Mesenteric fat pad (tissue), 1 donor: ENCODE measurements around the gene SURF6. TPM values are rescaled to one million over a fixed set of nuclear protein-coding genes. Genes with fewer than 3 reads are reported as not detected.
A peak's percentile ranks its signal among the peaks of the same experiment; 100 is the strongest.

Experiments
- DNase-seq: peaks from one replicate; pipeline ENCODE4 v3.0.0-alpha.2; 2020; ENCODE audit warnings: low spot score
- total RNA-seq: library from RNA; stranded (reverse); fragmentation: NEBNext Ultra II Directional; extraction: Animal tissue kit (Norgen Biotek cat#: 25700); gene quantifications from one replicate; pipeline ENCODE4 v1.2.1, GENCODE V29; 2021
- donor health status: DM: yes; HTN: yes; CAD: no.

The SURF6 gene
- total RNA-seq, 1 donor from 2014 or later: 15.8 TPM

DNA sequence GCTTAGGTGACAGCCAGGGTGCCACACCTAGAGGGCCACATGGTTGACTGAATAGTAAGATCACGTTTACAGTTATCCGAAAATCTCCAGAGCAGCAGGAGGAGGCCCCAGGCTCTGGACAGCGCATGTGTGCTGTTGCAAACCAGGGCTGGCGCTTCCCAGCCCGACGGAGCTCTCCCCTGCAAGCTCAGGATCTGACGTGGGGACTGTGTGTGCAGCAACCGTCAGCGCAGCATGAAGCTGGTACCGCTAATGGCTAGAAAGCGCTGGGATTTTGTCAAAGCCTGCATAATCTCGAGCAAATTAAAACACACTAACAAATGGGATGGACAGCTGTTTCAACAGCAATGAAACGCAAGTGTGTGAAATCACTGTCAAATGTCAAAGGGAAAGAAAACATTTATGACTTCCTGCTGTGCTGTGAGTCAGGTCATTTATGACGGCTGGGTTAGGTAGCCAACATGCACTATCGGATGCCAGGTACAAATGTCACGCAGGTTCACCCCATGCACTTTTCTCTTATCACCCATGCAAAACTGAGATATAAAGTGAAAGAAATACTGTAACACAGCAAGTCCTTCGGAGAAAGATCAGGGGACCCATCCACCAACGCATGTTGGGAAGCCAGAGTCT, 32.4 kb upstream of the SURF6 start:
- DNase-seq: no peak

DNA sequence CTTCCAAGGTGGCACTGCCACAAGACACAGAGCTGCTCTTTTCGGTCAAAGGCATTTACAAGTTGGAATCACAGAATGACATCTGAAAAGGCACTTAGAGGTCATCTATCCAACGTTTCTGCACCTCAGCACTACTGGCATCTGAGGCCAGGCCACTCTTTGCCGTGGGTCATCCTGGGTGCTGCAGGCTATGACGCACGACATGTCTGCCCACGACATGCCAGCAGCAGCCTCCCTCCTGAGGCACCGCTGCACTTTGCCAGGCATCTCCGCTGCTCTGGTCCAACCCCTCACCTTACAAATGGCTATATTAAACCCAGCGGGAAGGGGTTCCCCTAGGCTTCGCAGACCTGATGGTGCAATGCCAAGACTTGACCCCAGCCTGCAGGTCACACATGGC, 31.8 kb upstream of the SURF6 start:
- no peak for DNase-seq

DNA sequence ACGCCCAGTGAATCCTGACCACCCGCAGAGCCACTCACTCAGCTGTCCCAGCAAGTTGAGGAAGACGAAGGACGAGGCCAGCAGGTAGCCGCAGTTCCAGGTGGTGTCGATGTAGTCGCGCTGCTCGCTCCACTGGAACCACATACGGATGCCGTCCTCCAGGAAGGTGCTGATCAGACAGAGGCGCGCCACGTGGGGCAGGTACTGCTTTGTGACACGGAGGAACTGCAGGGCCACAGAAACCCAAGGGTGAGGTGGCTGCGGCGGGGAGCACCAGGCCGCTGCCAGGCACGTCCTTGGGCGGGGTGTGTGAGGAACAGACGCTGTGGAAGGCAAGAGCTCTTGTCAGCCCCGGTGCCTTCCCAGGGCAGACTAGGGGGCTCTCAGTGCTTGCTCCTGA, 31.2 kb upstream of the SURF6 start:
- DNase-seq: peak; percentile 81

DNA sequence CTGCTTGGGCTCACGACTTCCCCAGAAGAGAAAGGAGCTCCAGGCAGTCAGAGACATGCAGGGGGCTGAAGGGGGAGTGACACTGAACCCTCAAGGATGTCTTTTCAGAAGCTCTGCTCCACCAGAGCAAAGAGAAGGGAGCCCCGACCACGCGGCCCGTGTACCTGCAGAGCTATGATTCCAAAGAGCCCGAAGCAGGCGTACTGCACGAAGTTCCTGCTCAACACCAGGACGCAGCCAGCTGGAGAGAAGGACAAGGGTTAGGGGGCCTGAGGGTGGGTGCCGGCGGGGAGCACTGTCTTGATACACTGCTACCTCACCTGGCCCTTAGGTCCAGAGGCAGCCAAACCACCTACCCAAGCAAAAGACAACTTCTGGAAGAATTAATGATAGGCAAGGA, 30.4 kb upstream of the SURF6 start:
- DNase-seq: peak; percentile 86

DNA sequence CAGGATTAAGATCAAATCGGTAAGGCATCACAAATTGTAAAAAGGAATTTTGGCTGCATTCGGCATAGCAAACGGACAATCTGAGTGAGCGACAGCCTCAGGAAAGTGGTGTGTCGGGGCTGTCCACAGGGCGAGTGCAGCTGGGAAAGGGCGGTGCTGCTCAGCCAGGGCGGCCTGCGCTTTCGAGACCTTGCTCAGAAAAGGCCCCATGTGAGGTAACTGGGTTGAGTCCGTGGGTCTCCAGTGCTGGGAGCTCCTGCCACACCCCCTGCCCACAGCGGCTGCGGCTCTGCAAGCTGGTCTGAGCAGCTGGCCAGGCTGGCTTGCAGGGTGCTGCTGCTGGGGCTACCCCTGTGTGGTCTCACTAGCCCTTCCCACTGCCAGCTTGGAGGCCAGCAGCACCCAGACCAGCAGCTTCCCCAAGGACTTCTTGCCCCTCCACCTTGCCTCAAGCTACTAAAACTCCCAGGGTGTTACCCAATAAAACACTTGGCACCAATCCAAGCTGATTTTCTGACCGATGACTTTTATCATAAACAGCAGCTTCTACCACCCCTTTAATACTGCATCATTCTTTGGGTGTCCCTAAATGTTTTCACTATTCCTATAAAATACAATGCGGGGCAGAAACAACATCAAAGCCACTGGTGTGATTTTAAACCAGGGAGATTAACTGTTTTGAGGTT, 26.5 kb upstream of the SURF6 start:
- no peak for DNase-seq

DNA sequence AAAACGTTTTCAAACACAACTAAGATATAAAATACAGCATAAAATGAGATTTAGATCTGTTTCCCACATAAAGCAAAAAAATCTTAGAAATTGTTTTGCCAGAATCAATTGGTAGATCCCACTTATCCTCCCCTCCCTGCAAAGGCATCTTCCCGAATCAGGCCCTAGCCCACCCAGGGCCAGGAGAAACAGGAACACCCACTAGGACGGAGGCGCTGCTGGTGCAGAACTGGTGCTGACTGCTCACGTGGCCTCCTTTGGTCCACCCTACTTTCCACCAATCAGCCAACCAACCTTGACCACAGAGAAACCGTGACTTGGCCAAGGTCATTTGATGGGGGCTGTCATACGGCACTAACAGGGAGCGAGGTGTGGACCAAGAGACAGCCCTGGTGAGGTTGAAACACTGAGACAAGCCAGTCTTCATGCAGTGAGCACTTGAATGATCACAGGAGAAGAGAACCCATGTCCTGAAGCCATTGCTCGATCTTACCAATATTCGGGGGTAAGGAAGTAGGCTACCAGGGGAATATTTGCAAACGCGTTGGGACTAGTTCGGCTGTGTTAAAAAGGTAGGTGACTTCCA, 25.6 kb upstream of the SURF6 start:
- DNase-seq: no peak

DNA sequence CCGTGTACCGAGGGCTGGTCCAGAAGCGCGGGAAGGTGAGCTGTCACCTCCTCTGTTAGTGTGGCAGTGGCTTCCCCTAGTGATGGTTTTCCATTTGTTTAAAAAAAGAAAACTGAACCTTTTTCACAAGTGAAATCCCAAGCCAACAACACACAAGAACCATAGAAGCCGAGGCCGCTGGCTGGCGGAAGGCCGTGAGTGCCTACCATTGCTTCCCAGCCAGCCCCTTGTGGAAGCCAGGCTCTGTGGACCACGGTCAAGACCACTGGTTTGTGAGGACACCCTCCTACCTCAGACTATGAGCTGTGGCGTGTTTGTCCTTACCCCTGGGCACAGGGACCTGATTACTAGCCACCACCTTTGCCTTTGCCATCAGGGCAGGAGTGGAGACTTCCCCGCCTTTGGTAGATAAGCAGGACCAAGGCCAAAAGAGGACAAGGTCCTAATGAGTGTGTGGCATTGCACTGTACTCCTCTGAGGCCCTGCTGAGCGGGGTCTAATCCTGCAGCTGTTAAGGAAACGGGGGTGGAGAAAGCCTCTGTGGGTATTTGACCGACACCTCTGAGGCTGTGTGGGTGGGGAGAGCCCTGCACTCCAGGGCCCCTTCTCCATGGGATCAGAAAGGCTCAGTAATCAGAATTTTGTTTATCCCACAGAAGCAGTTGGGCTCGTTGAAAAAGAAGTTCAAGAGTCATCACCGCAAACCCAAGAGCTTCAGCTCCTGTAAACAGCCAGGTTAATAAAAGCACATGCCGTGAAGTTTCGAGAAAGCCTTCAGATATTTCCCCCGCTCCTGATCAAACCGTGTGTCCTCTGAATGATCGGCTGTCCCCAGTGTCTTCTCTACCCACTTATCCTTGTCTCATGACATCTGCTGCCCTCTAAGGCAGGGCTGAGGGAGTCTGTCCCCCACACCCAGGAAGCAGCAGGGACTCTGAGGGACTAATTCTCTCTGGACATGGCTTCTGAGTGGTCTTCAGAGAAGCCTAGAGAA, 24.7 kb upstream of the SURF6 start:
- no peak for DNase-seq

DNA sequence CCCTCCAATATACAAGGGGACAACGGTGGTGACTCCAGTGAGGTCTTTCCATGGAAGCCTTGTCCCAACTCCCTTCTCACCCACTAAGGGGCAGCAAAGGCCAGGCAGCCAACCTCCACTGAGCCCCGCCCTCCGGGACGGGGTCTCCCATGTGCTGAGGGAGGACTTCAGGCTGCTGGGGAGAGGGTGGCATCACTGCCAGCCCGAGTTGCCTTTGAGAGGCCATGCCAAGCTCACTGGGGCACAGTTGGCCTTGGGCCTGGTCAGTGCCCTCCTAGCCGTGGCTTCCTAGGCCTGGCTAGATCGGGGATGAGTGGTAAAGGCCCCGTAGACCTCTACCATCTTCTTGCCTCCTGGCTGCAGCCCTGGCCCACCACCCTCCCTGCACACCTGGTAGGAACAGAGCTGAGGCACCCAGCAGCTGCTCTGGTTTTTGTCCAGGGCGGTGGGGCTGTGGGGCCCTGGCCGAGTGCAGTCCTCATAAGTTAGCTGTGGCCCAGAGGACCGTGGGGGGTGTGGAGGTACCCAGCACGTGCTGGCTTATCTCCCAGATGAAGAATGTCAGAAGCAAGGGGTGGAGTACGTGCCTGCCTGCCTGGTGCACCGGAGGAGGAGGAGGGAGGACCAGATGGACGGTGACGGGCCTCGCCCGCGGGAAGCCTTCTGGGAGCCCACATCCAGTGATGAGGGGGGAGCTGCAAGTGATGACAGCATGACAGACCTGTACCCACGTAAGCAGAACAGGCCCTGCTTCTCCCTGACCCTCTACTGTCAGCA, 23.6 kb upstream of the SURF6 start:
- DNase-seq: peak; percentile 85

DNA sequence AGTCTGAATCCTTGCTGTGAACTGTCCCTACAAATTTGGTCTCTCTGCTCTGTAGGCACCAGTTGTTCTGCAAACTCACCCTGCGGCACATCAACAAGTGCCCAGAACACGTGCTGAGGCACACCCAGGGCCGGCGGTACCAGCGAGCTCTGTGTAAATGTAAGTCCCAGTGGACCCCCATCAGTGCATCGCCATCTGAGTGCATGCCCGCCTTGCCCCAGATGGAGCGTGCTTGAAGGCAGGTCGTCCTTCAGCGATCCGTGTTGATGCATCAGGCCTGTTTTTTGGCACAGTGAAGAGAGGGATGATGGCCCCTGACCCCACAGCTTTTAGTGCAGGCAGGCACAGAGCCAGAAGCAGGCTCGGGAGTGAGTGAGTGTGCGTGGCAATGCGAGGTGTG, 21.7 kb upstream of the SURF6 start:
- no peak for DNase-seq

DNA sequence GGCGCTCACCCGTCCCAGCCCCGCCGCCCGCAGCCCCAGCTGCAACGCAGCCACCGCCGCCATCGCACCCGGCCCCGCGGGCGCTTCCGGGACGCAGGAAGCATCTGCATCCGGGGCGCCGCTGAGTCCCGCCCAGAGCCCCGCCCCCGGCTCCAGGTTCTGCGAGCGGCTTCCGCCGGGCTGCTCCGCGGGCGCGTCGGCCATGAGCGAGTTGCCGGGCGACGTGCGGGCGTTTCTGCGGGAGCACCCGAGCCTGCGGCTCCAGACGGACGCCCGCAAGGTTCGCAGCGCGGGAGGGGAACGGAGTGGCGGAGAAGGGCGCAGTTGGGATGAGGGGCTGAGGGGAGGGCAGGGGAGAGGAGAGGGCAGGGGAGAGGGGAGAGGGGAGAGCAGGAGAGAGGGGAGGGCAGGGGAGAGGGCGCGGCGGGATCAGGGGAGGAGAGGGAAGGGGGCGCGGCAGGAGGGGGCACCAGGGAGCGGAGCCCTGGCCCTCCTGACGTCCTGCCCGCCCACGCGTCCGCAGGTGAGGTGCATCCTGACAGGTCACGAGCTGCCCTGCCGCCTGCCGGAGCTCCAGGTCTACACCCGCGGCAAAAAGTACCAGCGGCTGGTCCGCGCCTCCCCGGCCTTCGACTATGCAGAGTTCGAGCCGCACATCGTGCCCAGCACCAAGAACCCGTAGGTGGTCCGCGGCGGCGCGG, 20.6 kb upstream of the SURF6 start, which contains the start of the genes SURF1 and SURF2:
SURF1 (minus strand) TSS at position 97 of the 701 bp plus-strand sequence; CDS start at position 63, 34 bp downstream.
SURF2 (plus strand) TSS at position 160 of the 701 bp plus-strand sequence; CDS start at position 203, 43 bp downstream.
- peak; percentile 94 for DNase-seq

DNA sequence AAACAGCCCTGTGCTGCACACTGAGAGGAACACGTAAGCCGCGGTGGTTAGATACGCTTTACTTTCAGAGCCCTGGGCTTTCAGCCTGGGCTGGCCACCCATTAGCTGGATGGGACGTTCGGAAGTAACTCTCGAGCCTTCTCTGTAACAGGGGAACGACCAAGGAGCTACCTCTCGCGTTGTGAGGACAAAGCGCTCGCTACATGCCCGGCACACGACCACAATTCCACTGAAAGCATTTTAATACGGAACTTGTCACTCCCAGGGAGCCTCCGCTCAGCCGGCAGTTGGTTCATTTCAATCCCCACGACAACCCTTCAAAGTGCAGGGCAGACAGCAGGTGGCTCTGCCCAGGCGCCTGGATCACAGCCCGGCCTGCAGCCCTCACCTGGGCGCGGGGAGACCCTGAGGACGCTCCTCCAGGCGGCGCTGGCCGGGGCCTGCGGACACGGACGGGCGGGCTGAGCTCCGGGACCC, 19.9 kb upstream of the SURF6 start:
- no peak for DNase-seq

DNA sequence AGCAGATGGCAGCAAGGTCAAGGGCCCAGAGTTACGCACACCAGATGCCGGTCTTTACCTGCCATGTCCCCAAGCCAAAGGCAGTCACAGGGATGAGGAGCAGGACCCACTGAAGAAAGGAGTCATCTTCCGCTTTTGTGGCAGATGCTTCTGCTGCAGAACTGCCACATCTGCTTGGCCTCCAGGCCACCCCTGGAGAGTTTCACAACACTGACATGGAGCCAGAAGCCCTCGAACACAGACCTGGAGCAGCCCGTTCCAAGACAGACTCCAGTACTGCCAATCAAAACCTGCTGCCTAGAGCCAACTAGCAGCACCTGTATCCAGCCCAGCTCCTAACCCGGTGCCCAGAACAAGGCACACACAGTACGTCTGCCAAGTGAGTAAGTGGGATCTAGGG, 18.8 kb upstream of the SURF6 start:
- DNase-seq: no peak

DNA sequence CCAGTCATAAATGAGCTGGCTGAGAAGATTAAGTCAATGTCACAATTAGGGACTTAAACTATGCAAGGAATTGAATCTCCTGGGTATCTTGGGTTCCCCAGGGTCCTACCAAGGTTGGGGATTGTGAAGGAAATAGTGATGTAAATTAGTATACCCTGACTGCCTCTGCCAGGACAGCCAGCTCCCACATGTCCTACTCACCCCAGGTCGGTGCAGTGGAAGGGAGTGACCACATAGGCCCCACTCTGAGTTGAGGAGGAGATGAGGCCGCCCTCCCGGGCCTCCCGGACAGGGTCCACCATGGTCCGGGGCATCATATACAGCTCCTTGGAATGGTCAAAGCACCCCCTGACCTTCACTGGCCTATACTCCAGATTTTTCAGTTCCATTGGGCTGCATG, 17.6 kb upstream of the SURF6 start:
- DNase-seq: no peak

DNA sequence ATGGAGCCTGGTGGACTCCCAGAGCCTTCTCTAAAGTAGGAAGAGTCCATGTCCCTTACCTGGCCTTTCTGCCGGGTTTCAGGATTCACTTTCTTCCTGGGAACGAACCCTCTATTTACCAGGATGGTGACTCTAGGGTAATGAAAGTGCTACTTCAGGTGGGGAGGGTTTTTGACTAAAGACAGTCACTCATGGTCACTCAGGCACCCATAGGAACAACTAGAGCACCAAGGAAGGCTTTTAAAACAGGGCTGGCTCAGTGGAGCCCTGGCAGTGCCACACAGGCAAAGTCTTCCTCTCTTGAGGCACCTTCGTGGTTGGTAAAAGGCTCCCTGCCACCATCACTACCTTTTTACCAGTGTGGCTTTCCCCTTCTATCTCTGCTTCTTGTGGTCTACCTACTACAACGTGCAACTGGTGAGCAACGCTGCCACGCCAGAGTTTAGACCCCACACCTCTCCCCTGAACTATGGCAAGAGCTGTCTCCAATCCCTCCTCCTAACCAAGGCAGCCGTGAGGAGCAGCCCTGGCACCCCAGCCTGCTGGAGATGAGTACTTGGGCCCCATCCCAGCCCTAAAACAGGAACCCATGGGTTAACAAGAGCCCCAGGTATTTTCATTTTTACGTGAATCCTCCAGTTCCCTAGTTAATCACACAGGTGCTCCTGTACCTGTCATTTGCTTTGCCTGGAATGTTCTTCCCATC, 16.8 kb upstream of the SURF6 start:
- no peak for DNase-seq

DNA sequence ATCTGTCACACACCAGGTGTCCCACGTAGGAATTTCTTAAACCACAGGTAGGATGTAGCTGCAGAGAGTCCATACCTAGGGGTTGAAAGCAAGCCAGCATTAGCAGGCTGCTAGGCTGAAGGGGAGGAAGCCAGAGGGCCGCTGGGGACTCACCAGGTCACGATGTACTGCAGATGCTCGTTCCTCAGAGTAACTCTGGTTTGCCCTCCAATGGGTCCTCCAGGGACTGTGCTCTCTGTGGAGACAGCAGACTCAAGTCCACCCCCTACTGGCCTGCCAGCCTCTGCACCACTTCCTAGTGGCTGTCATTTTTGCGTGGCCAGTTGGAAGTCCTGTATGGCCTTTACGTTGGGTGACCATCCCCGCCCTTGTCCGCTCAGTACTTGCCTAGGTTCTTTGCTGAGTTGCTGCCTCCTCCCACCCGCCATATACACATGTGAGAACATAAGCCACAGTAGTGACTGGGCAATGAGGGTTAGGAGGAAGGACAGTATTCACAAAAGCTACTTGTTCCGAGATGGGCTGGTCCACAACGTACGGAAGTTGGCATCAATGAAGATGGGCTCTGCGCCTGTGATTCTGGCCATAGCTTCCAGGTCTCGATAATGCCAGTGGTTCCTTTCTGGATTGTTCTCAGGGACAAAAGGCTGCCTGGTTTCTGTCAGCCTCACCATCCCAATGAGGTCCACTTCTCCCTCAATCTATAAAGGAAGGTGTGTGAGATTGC, 16.1 kb upstream of the SURF6 start:
- no peak for DNase-seq

DNA sequence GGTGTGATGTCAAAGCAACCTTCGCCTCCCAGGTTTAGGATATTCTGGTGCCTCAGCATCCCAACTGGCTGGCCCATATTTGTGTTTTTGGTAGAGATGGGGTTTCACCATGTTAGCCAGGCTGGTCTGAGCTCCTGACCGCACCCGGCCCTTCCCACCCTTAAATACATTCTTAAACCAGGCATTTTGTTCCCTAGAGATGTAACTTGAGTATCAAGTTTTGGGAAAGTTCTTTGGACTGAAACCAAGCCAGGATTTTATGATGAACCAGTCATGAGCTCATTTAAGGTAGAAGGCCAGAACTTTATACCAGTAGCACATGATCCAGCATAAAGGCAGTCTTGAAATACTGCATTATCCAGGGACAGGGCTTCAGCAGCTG, 15.5 kb upstream of the SURF6 start:
- no peak for DNase-seq

DNA sequence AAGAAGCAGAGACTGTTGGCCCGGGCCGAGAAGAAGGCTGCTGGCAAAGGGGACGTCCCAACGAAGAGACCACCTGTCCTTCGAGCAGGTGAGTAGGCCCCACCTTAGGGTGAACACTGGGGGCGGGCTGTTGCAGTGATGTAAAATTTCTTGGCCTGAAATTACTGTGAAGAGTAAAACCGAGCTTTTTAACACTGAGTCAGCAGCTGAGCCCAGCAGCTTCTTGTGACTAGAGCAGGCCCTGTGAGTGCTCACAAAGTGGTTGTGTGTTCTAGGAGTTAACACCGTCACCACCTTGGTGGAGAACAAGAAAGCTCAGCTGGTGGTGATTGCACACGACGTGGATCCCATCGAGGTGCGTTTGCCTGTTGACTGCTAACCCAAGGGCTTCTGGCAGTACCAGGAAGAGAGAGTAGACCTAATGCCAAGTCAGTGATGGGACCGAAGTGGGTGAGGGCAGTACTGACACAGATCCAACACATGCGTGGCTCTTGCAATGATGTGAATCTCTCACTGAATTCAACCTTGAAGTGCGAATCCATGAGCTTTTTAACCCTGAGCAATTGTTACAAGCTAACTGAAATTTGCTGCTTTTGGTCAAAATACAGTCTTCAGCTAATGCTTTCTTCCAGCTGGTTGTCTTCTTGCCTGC, 14.1 kb upstream of the SURF6 start:
- DNase-seq: no peak
